HG03439 (cell line): ENCODE results near the gene ZFR2.
"Not testable (repeated sequence)": the region's sequence is repeated elsewhere in the genome, so short reads cannot be mapped to it uniquely, and the experiment has no call there.

ENCODE experiments used
- ATAC-seq: cut with Tn5 transposase; IDR thresholded peaks from one replicate; pipeline ENCODE4 v1.9.1; 2021; ENCODE audit warnings: mild to moderate bottlenecking, moderate library complexity; ENCODE audit not compliant: unreplicated experiment

ZFR2 gene

GRCh38 chr19:3868770-3869456, at the start of gene ZFR2:
ZFR2 (minus strand) TSS chr19:3869038; CDS start chr19:3869017, 21 bp downstream.
- ATAC-seq, result no peak

GRCh38 chr19:3916033-3916432, 47.2 kb upstream of the ZFR2 start:
- no peak for ATAC-seq

- ATAC-seq, result no peak
These were observed 45.4 kb upstream of the ZFR2 start for GRCh38 chr19:3914199-3914598.

- no peak for ATAC-seq
These were observed 41.3 kb upstream of the ZFR2 start for GRCh38 chr19:3910105-3910504.

GRCh38 chr19:3908266-3909054, 39.6 kb upstream of the ZFR2 start:
- ATAC-seq, result no peak

GRCh38 chr19:3907626-3908265, 38.9 kb upstream of the ZFR2 start:
- no peak for ATAC-seq

- no peak for ATAC-seq
These were observed 35.4 kb upstream of the ZFR2 start for GRCh38 chr19:3904233-3904632.

- no peak for ATAC-seq
These were observed 33.6 kb upstream of the ZFR2 start for GRCh38 chr19:3902317-3902973.

- no peak for ATAC-seq
These were observed 30.9 kb upstream of the ZFR2 start for GRCh38 chr19:3899531-3900294.

- no peak for ATAC-seq
These were observed 29.6 kb upstream of the ZFR2 start for GRCh38 chr19:3898426-3898825.

- no peak for ATAC-seq
These were observed 29.1 kb upstream of the ZFR2 start for GRCh38 chr19:3897936-3898335.

- no peak for ATAC-seq
These were observed 26.9 kb upstream of the ZFR2 start for GRCh38 chr19:3895788-3896187.

GRCh38 chr19:3894959-3895358, 26.1 kb upstream of the ZFR2 start:
- ATAC-seq, result not testable (repeated sequence)

- no peak for ATAC-seq
These were observed 24.8 kb upstream of the ZFR2 start for GRCh38 chr19:3893509-3894179.

- ATAC-seq, result no peak
These were observed 21.8 kb upstream of the ZFR2 start for GRCh38 chr19:3890591-3890990.

GRCh38 chr19:3882041-3882384, 13.2 kb upstream of the ZFR2 start:
- no peak for ATAC-seq

- ATAC-seq, result no peak
These were observed 12.6 kb upstream of the ZFR2 start for GRCh38 chr19:3881272-3882040.

GRCh38 chr19:3880471-3881271, 11.8 kb upstream of the ZFR2 start, which contains the start of gene ATCAY:
ATCAY (plus strand) TSS chr19:3880685; CDS start chr19:3885768, 5,083 bp downstream.
- no peak for ATAC-seq
